Endothelial cell of umbilical vein (primary cell): ENCODE data around the gene MACROD2. TPM values are rescaled to one million over a fixed set of nuclear protein-coding genes. Genes with fewer than 3 reads are reported as not detected.

Experiments used
- BruUV-seq: library from RNA; stranded (reverse); fragments of 400-500 nt; replicated peaks from 2 replicates; lab custom pipeline; 2021; lab: Mats Ljungman, UMichigan
- CTCF ChIA-PET: fragments of 300-600, 350-600 bp; sonication (Branson Sonifier 250); formaldehyde crosslinking; loops from one replicate; lab custom pipeline; 2021; ENCODE audit warnings: antibody characterized with exemption, inconsistent platforms; lab: Charles Lee
- POLR2A ChIA-PET: fragments of 300-600, 350-600 bp; sonication (Branson Sonifier 250); formaldehyde crosslinking; loops from one replicate; lab custom pipeline; 2021; ENCODE audit warnings: antibody characterized with exemption, inconsistent platforms; lab: Charles Lee
- DNase-seq: peaks from one replicate; pipeline ENCODE4 v3.0.0-alpha.2; 2011; ENCODE audit warnings: low read depth, low spot score
- FAIRE-seq: peaks from 2 replicates; lab custom pipeline; 2011; peaks lifted over from hg19 to GRCh38; lab: Jason Lieb, UNC
- H2AFZ ChIP-seq: 2 replicates; pipeline ENCODE4 v1.6.0; 2012; ENCODE audit warnings: low read depth, low read length, control low read depth, inconsistent platforms
- H3K27ac ChIP-seq: 2 replicates; pipeline ENCODE4 v1.5.1; 2011; ENCODE audit warnings: low read depth, mild to moderate bottlenecking, control low read depth, low read length, moderate library complexity; ENCODE audit not compliant: insufficient read depth
- H3K27me3 ChIP-seq, 2 experiments: 2 replicates each; pipeline versions ENCODE4 v1.6.0 to v1.6.1; 2011; ENCODE audit warnings: low read length in 2 of 2, mixed read lengths in 1 of 2; ENCODE audit not compliant: control insufficient read depth in 2 of 2, insufficient read depth in 2 of 2
- H3K36me3 ChIP-seq, 2 experiments: 2 replicates in 1 of 2; 3 replicates in 1 of 2; pipeline ENCODE4 v1.5.1; 2011; ENCODE audit warnings: low read length in 2 of 2, mild to moderate bottlenecking in 1 of 2, moderate library complexity in 1 of 2; ENCODE audit not compliant: control insufficient read depth in 2 of 2, insufficient read depth in 2 of 2; ENCODE audit errors: extremely low read depth in 1 of 2
- H3K4me1 ChIP-seq: 3 replicates; pipeline ENCODE4 v1.5.1; 2011; ENCODE audit warnings: mild to moderate bottlenecking, low read length; ENCODE audit not compliant: control insufficient read depth, insufficient read depth; ENCODE audit errors: extremely low read depth
- H3K4me2 ChIP-seq: 2 replicates; pipeline ENCODE4 v1.6.1; 2011; ENCODE audit warnings: low read length, control low read depth, mixed read lengths; ENCODE audit not compliant: insufficient read depth
- H3K4me3 ChIP-seq, 3 experiments: fragments of 200-600 bp in 1 of 3; sonication (generic), shearing (Covaris generic) in 1 of 3; replicated peaks in 1 of 3; 2 replicates each; pipeline ENCODE4 v1.5.1; 2011 to 2016; ENCODE audit warnings: control low read depth in 3 of 3, low read length in 3 of 3, mild to moderate bottlenecking in 2 of 3, inconsistent platforms in 1 of 3, low read depth in 1 of 3, moderate library complexity in 1 of 3; ENCODE audit not compliant: insufficient read depth in 1 of 3
- H3K79me2 ChIP-seq: 2 replicates; pipeline ENCODE4 v1.6.0; 2012; ENCODE audit warnings: low read length, inconsistent platforms; ENCODE audit not compliant: control insufficient read depth, insufficient read depth
- H3K9ac ChIP-seq: replicated peaks from 2 replicates; pipeline ENCODE3; 2011; ENCODE audit warnings: low read length, control low read depth; ENCODE audit not compliant: insufficient read depth; ENCODE audit errors: extremely low read depth
- H3K9me1 ChIP-seq: replicated peaks from 3 replicates; pipeline ENCODE4 v1.6.0; 2011; ENCODE audit warnings: mild to moderate bottlenecking, low read length; ENCODE audit not compliant: control insufficient read depth, insufficient read depth; ENCODE audit errors: extremely low read depth
- H3K9me3 ChIP-seq: replicated peaks from 2 replicates; pipeline ENCODE4 v1.5.1; 2012; ENCODE audit warnings: low read length, inconsistent platforms; ENCODE audit not compliant: control insufficient read depth, insufficient read depth
- H4K20me1 ChIP-seq: replicated peaks from 2 replicates; pipeline ENCODE3; 2011; ENCODE audit warnings: mild to moderate bottlenecking, low read length; ENCODE audit not compliant: control insufficient read depth, insufficient read depth; ENCODE audit errors: extremely low read depth
- EZH2 ChIP-seq: IDR thresholded peaks from 2 replicates; pipeline ENCODE4 v1.6.1; 2012; ENCODE audit warnings: borderline replicate concordance, low read depth, mild to moderate bottlenecking, moderate library complexity, low read length, inconsistent platforms; ENCODE audit not compliant: severe bottlenecking
- JUN ChIP-seq: IDR thresholded peaks from 2 replicates; pipeline ENCODE4 v1.6.1; 2011; ENCODE audit warnings: borderline replicate concordance, low read depth; ENCODE audit not compliant: insufficient read length, insufficient read depth
- POLR2A ChIP-seq: IDR thresholded peaks from 2 replicates; pipeline ENCODE4 v1.6.1; 2012; ENCODE audit warnings: low read depth, mild to moderate bottlenecking, control low read depth, low read length
- dilution Hi-C: fragments of 300-500 bp; cut with MboI; formaldehyde crosslinking; loops from one replicate; pipeline ENCODE4 v1.15.0; 2019; ENCODE audit warnings: low sequenced_read_pairs; ENCODE audit not compliant: extremely low pct_ligation_motif_present
- intact Hi-C: fragments of 100-400 bp; cut with micrococcal nuclease; formaldehyde crosslinking; loops from one replicate; pipeline ENCODE4 v1.10.0; 2022
- polyA plus RNA-seq, 4 experiments: library from polyadenylated mRNA; depleted of rRNA in 3 of 4; stranded (reverse) in 3 of 4; unstranded in 1 of 4; fragments of >200 nt; gene quantifications; 2 replicates each; pipeline versions ENCODE4 v1.2.1 to v1.2.3, GENCODE V29; 2011 to 2012; ENCODE audit warnings: missing spikeins in 1 of 4
- total RNA-seq: library from RNA; stranded (reverse); gene quantifications from 2 replicates; pipeline ENCODE4 v1.2.3, GENCODE V29; 2021
- TF ChIP-seq, protein P1 (sequence below): IDR thresholded peaks from 2 replicates; pipeline ENCODE4 v1.6.1; 2011; ENCODE audit not compliant: insufficient read depth, insufficient read length

MACROD2 gene
- total and polyA plus RNA-seq, 2 donors (not counting 3 experiments of a cell fraction or from before 2014, with no cell fraction given): 0.11 to 0.73 TPM

DNA sequence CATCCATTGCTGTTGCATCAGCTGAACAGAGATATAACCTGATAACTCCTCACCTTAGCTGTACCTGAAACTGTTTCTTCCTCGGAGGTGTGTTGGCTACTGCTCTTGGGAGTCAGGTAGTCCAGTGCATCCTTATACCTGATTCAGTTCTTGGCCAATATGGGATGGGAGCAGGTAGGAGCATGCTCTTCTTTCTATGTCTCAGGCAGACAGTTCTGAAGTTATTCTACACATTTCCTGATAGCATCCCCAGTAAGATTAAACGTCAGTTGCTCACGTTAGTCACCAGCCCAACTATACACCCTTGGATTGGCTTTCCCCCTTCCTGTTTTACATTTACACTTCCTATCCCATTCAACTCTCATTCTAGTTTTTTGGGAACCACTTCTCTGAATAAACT is 586.4 kb downstream of the MACROD2 start:
- Histone ChIP-seq H2AFZ (no peak overlapping the region), H4K20me1 (no peaks in the 10 kb centered on the region), H3K9me1 (no peaks in the 10 kb centered on the region), H3K4me3 (no peak overlapping the region), H3K27me3 (no peaks in the 10 kb centered on the region), H3K36me3 (no peaks in the 10 kb centered on the region), H3K9ac (no peak overlapping the region), H3K79me2 (no peaks in the 10 kb centered on the region), H3K9me3 (no peaks in the 10 kb centered on the region), H3K4me1 (no peaks in the 10 kb centered on the region), H3K27ac (no peak overlapping the region), H3K4me2 (no peak overlapping the region)
- intact Hi-C loops: no loop called here
- FAIRE-seq: no peak
- no TSS peak for BruUV-seq
- ChIA-PET CTCF (interaction anchor here (1.2 kb wide), 1 partner anchor 244 kb away, joined by 3 read pairs; no protein-coding TSS in a partner anchor), POLR2A (no interaction called here)
- TF ChIP-seq EZH2: no peak
- TF ChIP-seq JUN: no peak
- TF ChIP-seq, protein P1, sequence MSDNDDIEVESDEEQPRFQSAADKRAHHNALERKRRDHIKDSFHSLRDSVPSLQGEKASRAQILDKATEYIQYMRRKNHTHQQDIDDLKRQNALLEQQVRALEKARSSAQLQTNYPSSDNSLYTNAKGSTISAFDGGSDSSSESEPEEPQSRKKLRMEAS: no peak
- DNase-seq: no peak
- dilution Hi-C loops: no loop called here

- Histone ChIP-seq H3K27ac (no peak overlapping the region), H3K36me3 (no peaks in the 10 kb centered on the region), H3K9ac (no peak overlapping the region), H3K4me2 (no peak overlapping the region), H3K27me3 (no peaks in the 10 kb centered on the region), H3K4me1 (no peaks in the 10 kb centered on the region), H3K9me1 (no peaks in the 10 kb centered on the region), H3K4me3 (no peak overlapping the region), H4K20me1 (no peaks in the 10 kb centered on the region), H3K9me3 (no peaks in the 10 kb centered on the region), H3K79me2 (no peaks in the 10 kb centered on the region), H2AFZ (no peak overlapping the region)
- FAIRE-seq: no peak
- no TSS peak for BruUV-seq
- no peak for TF ChIP-seq POLR2A
- no peak for DNase-seq
- intact Hi-C loops (no loop called here), dilution Hi-C loops (no loop called here)
- CTCF ChIA-PET: no interaction called here
- POLR2A ChIA-PET: no interaction called here
Measured at GRCh38 chr20:14582855-14583254, 587.5 kb downstream of the MACROD2 start.
